ENCODE results near the gene SORBS2. TPM values are rescaled to one million over a fixed set of nuclear protein-coding genes. Genes with fewer than 3 reads are reported as not detected.

Gene SORBS2
- total RNA-seq, 1 donor from 2014 or later: 828 TPM

DNA sequence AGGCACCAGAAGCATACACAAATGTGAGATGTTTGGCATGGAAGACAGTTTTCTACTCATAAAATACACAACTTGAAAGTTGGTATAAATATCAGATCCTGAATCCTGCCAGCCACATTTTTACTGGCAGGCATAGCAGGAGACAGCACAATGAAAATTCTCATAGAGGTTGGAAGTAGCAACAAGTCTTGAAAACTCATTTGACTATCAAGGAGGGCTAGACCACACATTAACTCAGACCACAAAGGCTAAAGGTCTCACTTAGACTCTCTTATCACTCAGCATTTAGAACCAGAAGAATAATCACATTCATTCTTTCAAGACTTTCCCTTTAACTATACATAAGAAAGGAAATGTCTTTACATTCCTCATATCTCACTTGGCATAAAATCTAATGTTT is 56.5 kb downstream of the SORBS2 start:
- intact Hi-C loops (cut with DNase I): no loop called here
- no peak for ATAC-seq

GRCh38 chr4:185754961-185755360 is 57.0 kb downstream of the SORBS2 start:
- no peak for DNase-seq (ENCODE audit: missing footprints)
- intact Hi-C loops (cut with DNase I): no loop called here
- ATAC-seq: no peak

More for the DNA sequence above, 56.5 kb downstream of the SORBS2 start:
- DNase-seq (ENCODE audit: missing footprints): no peak

DNA sequence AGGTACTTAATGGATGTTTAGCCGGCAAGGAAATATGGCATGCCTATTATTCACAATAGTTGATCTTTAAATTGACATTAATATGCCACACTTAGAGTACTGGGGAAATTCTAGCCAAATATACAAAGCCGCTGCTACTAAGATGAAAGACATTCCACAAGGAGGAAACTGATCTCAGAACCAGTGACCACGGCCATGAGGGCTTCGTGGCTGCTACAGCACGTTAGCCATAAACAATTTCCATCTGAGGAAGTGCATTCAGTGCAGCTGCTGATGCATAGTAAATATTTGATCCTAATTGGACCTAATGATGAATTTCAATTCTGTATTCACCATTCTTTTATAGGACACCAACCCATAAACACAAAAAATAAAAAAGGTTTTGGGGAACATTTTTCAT is 59.1 kb downstream of the SORBS2 start:
- ATAC-seq (no peak), DNase-seq (ENCODE audit: missing footprints) (peak; percentile 48)
- intact Hi-C loops (cut with DNase I): no loop called here

DNA sequence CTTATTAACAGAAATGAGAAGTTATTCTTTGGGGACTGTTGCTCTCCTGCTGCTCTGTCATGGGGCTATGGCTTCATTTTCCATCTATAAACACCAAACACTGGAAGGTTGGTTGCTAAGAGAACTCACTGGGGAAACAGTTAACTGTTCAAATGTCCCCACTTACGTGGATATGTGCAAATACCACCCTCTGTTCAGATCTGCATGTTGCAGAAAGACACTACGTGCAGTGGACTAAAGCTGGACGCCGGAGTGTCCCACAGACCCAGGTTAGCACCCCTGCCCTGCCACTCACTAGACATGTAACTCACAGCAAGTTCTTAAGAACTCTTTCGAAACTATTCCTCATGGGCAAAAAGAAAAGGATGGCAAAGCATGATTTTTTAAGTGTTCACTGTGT is 62.1 kb downstream of the SORBS2 start:
- DNase-seq (ENCODE audit: missing footprints) (no peak), ATAC-seq (no peak)
- intact Hi-C loops (cut with DNase I): no loop called here

GRCh38 chr4:185748901-185749390 is 63.0 kb downstream of the SORBS2 start:
- DNase-seq (ENCODE audit: missing footprints): no peak
- ATAC-seq: peak; percentile 32
- intact Hi-C loops (cut with DNase I): no loop called here

DNA sequence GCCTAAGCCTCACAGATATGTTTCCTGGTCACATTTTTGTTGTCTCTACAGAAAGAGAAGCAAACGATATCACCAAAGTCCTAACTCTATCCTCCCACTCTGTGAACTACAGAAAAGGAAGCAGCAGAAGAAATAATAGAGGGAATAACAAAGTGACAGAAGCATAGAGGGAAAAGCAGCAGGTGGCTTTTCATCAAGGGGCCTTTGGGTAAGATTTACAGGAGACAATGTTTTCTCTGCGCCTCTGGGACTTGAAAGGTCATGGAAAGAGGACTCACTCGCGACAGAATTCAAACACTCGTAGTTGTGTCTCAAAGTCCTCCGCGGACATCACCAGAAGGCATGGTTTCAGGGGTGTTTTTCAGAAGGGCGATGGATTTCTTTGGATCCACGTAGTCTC is 66.1 kb downstream of the SORBS2 start:
- intact Hi-C loops (cut with DNase I): no loop called here
- no peak for ATAC-seq
- no peak for DNase-seq (ENCODE audit: missing footprints)

DNA sequence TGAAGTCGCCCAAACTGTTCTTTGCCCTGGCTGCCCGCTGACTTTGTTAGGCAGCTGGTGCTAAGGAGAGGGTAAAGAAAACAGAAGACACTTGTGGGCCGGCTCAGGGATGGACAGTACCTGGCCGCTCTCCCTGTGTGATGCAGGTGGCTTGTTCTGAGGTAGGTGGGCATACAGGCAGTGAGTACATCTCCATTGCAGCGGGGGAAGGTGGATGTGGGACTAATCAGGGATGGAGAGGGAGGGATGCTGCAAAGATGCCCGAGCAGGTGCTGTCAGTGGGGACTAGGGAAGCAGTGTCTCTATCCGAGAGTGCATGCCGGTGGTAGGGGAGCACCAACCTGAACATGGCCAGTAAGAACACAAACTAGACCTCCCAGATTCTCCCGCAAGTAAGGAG is 67.0 kb downstream of the SORBS2 start:
- ATAC-seq: no peak
- intact Hi-C loops (cut with DNase I): no loop called here
- no peak for DNase-seq (ENCODE audit: missing footprints)

- DNase-seq (ENCODE audit: missing footprints): no peak
- intact Hi-C loops (cut with DNase I): no loop called here
- no peak for ATAC-seq
These were observed 67.5 kb downstream of the SORBS2 start for GRCh38 chr4:185744488-185744862.

- intact Hi-C loops (cut with DNase I): no loop called here
- DNase-seq (ENCODE audit: missing footprints) (no peak), ATAC-seq (no peak)
These were observed 68.1 kb downstream of the SORBS2 start for GRCh38 chr4:185743722-185744487.

DNA sequence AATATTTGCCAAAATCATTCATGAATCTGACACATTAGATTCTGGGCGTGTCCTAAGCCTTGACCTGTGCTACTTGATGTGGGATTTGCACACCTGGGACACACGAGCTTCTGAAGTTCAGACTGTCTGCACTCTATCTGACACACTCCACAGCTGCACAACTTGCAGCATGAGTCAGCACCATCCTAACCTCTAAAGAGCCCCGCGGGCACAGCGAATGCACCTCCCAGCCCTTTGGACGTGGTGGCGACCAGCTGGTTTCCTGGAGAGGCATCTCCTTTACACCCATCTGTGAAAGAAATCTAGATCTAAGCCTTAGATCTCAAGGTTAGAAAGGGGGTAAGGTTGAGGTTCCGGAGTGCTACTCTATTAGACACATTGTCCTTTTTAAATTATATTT is 69.2 kb downstream of the SORBS2 start:
- intact Hi-C loops (cut with DNase I): no loop called here
- ATAC-seq (peak; percentile 33), DNase-seq (ENCODE audit: missing footprints) (no peak)

DNA sequence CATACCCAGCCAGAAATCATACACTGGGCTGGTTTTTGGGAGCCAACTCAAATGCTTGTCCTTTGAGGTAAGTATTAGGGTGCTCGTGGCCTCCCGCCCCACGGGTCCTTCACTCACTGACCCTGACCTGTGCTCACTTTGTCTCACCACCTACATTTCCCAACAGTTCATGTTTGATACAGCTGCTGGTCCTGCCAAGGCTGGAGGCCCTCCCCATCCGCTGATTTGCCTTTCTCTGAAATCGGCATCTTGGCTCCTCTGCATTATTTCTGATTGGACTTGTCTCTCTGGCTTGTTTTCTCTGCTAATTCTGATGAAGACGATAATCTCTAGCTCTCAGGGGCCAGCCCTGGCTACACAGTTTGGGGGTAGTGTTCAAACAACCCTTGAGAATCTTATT is 70.2 kb downstream of the SORBS2 start:
- intact Hi-C loops (cut with DNase I): no loop called here
- DNase-seq (ENCODE audit: missing footprints) (no peak), ATAC-seq (no peak)

GRCh38 chr4:185740471-185740873 is 71.5 kb downstream of the SORBS2 start:
- ATAC-seq (no peak), DNase-seq (ENCODE audit: missing footprints) (no peak)
- intact Hi-C loops (cut with DNase I): no loop called here

GRCh38 chr4:185738820-185739219 is 73.2 kb downstream of the SORBS2 start:
- no peak for DNase-seq (ENCODE audit: missing footprints)
- no peak for ATAC-seq
- intact Hi-C loops (cut with DNase I): no loop called here

GRCh38 chr4:185738038-185738552 is 73.9 kb downstream of the SORBS2 start:
- ATAC-seq: peak; percentile 38
- intact Hi-C loops (cut with DNase I): no loop called here
- DNase-seq (ENCODE audit: missing footprints): no peak

GRCh38 chr4:185737489-185738037 is 74.4 kb downstream of the SORBS2 start:
- ATAC-seq (peak; percentile 17), DNase-seq (ENCODE audit: missing footprints) (no peak)
- intact Hi-C loops (cut with DNase I): no loop called here

GRCh38 chr4:185736882-185737281 is 75.1 kb downstream of the SORBS2 start:
- ATAC-seq (no peak), DNase-seq (ENCODE audit: missing footprints) (no peak)
- intact Hi-C loops (cut with DNase I): no loop called here

DNA sequence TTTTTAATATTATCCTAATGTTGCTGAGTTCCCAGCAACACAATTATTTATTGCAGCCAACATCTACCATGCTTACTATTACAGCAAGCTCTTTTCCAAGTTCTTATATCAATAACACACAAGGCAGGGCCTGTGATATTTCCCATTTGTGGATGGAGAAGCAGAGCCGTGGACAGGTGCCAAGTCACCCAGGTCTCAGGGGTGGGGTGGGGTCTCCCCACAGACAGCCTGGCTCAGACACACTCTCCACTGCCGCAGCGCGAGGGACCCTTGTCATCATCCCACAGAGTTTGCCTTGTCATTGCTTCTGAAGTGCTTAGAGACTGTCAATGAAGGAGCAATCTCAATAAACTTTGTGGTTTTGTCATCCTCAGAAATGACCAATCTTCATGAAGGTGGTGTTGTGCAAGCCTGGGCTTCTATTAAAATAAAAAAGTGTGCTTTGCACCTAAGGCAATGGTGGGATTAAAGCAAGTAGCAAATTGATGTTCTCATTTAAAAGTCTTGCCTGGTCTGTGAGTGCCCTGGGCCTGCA is 76.1 kb downstream of the SORBS2 start:
- ATAC-seq (no peak), DNase-seq (ENCODE audit: missing footprints) (no peak)
- intact Hi-C loops (cut with DNase I): no loop called here

DNA sequence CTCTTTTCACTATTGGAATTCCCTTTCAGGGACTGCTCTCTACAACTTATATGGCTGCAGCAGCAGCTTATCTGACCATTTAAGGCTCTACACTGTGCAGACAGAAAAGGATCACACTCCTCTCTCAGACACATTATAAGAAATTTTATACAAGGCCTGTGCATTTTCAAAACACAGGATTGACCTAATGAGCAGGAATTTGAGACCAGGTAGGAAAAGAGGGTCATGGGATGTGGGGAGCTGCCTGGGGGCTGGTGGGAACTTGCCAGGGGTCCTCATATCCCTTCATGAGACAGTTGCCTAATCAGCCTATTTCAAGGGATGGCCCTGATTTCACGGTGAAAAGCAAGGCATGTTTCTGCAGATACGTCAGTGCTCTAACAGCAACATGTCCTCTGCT is 77.1 kb downstream of the SORBS2 start:
- no peak for DNase-seq (ENCODE audit: missing footprints)
- intact Hi-C loops (cut with DNase I): loop anchor here (5.0 kb wide), 1 partner anchor 122 kb away; no protein-coding TSS in a partner anchor
- no peak for ATAC-seq

DNA sequence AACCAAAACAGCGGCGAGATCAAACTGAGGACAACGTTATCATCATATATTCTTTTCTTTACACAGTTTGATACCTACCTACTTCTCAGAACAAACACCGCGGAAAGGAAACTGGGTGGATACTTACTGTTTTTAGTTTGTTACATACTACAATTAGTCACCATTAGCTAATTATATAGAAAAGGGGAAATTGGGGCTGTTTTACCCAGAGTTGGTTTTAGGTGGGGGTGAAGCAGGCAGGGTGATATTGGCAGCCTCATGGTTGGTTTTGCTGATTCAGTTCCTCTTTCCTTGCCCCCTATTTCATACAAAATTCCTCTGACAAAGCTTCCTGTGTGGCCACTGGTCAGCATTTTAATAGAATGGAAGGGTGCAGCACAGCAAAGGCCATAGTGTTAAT is 77.8 kb downstream of the SORBS2 start:
- ATAC-seq: no peak
- intact Hi-C loops (cut with DNase I): loop anchor here (5.0 kb wide), 1 partner anchor 123 kb away; no protein-coding TSS in a partner anchor
- DNase-seq (ENCODE audit: missing footprints): no peak
